Duodenal mucosa (tissue), 2 donors: ENCODE results near the gene TTLL5.

Source experiments
- H3K27ac ChIP-seq: one replicate; pipeline ENCODE4 v1.7.0; 2013; ENCODE audit warnings: low read depth, low read length
- H3K27me3 ChIP-seq, 2 donors: one replicate each; pipeline ENCODE4 v1.7.0; 2013; ENCODE audit warnings: low read length in 2 of 2, control low read depth in 1 of 2; ENCODE audit not compliant: insufficient read depth in 2 of 2, control insufficient read depth in 1 of 2
- H3K36me3 ChIP-seq, 2 donors: one replicate each; pipeline ENCODE4 v1.7.0; 2013; ENCODE audit warnings: low read length in 2 of 2, control low read depth in 1 of 2; ENCODE audit not compliant: insufficient read depth in 2 of 2, control insufficient read depth in 1 of 2
- H3K4me1 ChIP-seq, 2 donors: one replicate each; pipeline ENCODE4 v1.7.0; 2013; ENCODE audit warnings: low read length in 2 of 2, control low read depth in 1 of 2; ENCODE audit not compliant: insufficient read depth in 2 of 2, control insufficient read depth in 1 of 2
- H3K4me3 ChIP-seq, 2 donors: one replicate each; pipeline ENCODE4 v1.7.0; 2013; ENCODE audit warnings: low read length in 2 of 2, low read depth in 1 of 2
- H3K9ac ChIP-seq, 2 donors: one replicate each; pipeline ENCODE4 v1.7.0; 2013; ENCODE audit warnings: low read length in 2 of 2, low read depth in 1 of 2
- H3K9me3 ChIP-seq, 2 donors: one replicate each; pipeline ENCODE4 v1.7.0; 2013; ENCODE audit warnings: low read length in 2 of 2, control low read depth in 1 of 2; ENCODE audit not compliant: control insufficient read depth in 1 of 2

The TTLL5 gene

GRCh38 chr14:75987201-75987970 is 326.3 kb downstream of the TTLL5 start:
- Histone ChIP-seq H3K9ac (no peak overlapping the region), H3K27ac (no peak overlapping the region), H3K36me3 (peaks cover 4 to 6% of the 10 kb centered on the region in 2 donors), H3K4me1 (peaks cover 22 to 24% of the 10 kb centered on the region in 2 donors), H3K27me3 (no peaks in the 10 kb centered on the region), H3K4me3 (no peak overlapping the region), H3K9me3 (no peaks in the 10 kb centered on the region)

- Histone ChIP-seq H3K4me1 (peaks cover 30 to 34% of the 10 kb centered on the region in 2 donors), H3K27ac (peak overlapping the region; percentile 36), H3K27me3 (no peaks in the 10 kb centered on the region), H3K9ac (no peak overlapping the region), H3K9me3 (no peaks in the 10 kb centered on the region), H3K4me3 (peak overlapping the region in 1 of 2 donors; percentile 6), H3K36me3 (peaks cover 4 to 6% of the 10 kb centered on the region in 2 donors)
Measured at GRCh38 chr14:75989134-75989533, 328.1 kb downstream of the TTLL5 start.

- H3K4me1 ChIP-seq: peaks cover 39 to 41% of the 10 kb centered on the region in 2 donors
- no peaks in the 10 kb centered on the region for H3K27me3 ChIP-seq
- no peak overlapping the region for H3K27ac ChIP-seq
- no peaks in the 10 kb centered on the region for H3K9me3 ChIP-seq
- H3K4me3 ChIP-seq: no peak overlapping the region
- peaks cover 4 to 8% of the 10 kb centered on the region in 2 donors for H3K36me3 ChIP-seq
- no peak overlapping the region for H3K9ac ChIP-seq
Measured at GRCh38 chr14:75990297-75990696, 329.3 kb downstream of the TTLL5 start.

- Histone ChIP-seq H3K4me3 (no peak overlapping the region), H3K9me3 (no peaks in the 10 kb centered on the region), H3K9ac (no peak overlapping the region), H3K36me3 (peaks cover 9 to 10% of the 10 kb centered on the region in 2 donors), H3K27me3 (no peaks in the 10 kb centered on the region), H3K27ac (no peak overlapping the region), H3K4me1 (peaks cover 33 to 37% of the 10 kb centered on the region in 2 donors)
Measured at GRCh38 chr14:75991753-75992152, 330.7 kb downstream of the TTLL5 start.

GRCh38 chr14:75993567-75994041 is 332.6 kb downstream of the TTLL5 start:
- Histone ChIP-seq H3K27me3 (no peaks in the 10 kb centered on the region), H3K4me1 (peaks cover 30 to 35% of the 10 kb centered on the region in 2 donors), H3K4me3 (no peak overlapping the region), H3K9me3 (no peaks in the 10 kb centered on the region), H3K36me3 (peaks cover 19 to 26% of the 10 kb centered on the region in 2 donors), H3K9ac (no peak overlapping the region), H3K27ac (peak overlapping the region; percentile 23)

- no peaks in the 10 kb centered on the region for H3K27me3 ChIP-seq
- H3K9ac ChIP-seq: no peak overlapping the region
- no peak overlapping the region for H3K4me3 ChIP-seq
- peaks cover 16 to 35% of the 10 kb centered on the region in 2 donors for H3K36me3 ChIP-seq
- peaks cover 21 to 27% of the 10 kb centered on the region in 2 donors for H3K4me1 ChIP-seq
- H3K27ac ChIP-seq: no peak overlapping the region
- no peaks in the 10 kb centered on the region for H3K9me3 ChIP-seq
Measured at GRCh38 chr14:75995372-75996041, 334.5 kb downstream of the TTLL5 start.

- no peak overlapping the region for H3K4me3 ChIP-seq
- no peak overlapping the region for H3K27ac ChIP-seq
- no peak overlapping the region for H3K9ac ChIP-seq
- H3K27me3 ChIP-seq: no peaks in the 10 kb centered on the region
- H3K36me3 ChIP-seq: peaks cover 16 to 44% of the 10 kb centered on the region in 2 donors
- H3K9me3 ChIP-seq: no peaks in the 10 kb centered on the region
- H3K4me1 ChIP-seq: peaks cover 21 to 27% of the 10 kb centered on the region in 2 donors
Measured at GRCh38 chr14:75996488-75996887, 335.4 kb downstream of the TTLL5 start.

GRCh38 chr14:75999511-76000190 is 338.6 kb downstream of the TTLL5 start:
- no peak overlapping the region for H3K27ac ChIP-seq
- H3K9ac ChIP-seq: no peak overlapping the region
- peaks cover 3 to 6% of the 10 kb centered on the region in 2 donors for H3K4me1 ChIP-seq
- no peaks in the 10 kb centered on the region for H3K27me3 ChIP-seq
- H3K36me3 ChIP-seq: peaks cover 14 to 56% of the 10 kb centered on the region in 2 donors
- no peaks in the 10 kb centered on the region for H3K9me3 ChIP-seq
- H3K4me3 ChIP-seq: no peak overlapping the region

- no peak overlapping the region for H3K27ac ChIP-seq
- no peaks in the 10 kb centered on the region for H3K4me1 ChIP-seq
- H3K9ac ChIP-seq: no peak overlapping the region
- H3K36me3 ChIP-seq: peaks cover 23 to 65% of the 10 kb centered on the region in 2 donors
- no peaks in the 10 kb centered on the region for H3K9me3 ChIP-seq
- no peaks in the 10 kb centered on the region for H3K27me3 ChIP-seq
- no peak overlapping the region for H3K4me3 ChIP-seq
Measured at GRCh38 chr14:76002383-76002782, 341.3 kb downstream of the TTLL5 start.
